ENCODE measurements around the gene EIF3A.

DNA sequence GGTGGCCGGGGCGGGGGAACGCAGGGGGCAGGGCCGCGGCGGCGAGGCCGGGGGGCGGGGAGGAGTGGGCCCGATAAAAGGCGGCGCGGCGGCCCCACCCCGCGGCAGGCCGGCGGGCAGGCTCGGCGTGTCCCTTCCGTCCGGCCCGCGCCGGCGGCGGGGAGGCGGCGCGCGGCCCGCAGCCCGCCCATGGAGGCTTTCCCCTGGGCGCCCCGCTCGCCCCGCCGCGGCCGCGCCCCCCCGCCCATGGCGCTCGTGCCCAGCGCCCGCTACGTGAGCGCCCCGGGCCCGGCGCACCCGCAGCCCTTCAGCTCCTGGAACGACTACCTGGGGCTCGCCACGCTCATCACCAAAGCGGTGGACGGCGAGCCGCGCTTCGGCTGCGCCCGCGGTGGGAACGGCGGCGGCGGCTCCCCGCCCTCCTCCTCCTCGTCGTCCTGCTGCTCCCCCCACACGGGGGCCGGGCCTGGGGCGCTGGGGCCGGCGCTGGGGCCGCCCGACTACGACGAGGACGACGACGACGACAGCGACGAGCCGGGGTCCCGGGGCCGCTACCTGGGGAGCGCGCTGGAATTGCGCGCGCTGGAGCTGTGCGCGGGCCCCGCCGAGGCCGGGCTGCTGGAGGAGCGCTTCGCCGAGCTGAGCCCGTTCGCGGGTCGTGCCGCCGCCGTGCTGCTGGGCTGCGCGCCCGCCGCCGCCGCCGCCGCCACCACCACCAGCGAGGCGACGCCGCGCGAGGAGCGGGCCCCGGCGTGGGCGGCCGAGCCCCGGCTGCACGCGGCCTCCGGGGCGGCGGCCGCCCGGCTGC lies 50.8 kb downstream of the EIF3A start, which contains the start of gene NANOS1:
- TF ChIP-seq, protein P1, sequence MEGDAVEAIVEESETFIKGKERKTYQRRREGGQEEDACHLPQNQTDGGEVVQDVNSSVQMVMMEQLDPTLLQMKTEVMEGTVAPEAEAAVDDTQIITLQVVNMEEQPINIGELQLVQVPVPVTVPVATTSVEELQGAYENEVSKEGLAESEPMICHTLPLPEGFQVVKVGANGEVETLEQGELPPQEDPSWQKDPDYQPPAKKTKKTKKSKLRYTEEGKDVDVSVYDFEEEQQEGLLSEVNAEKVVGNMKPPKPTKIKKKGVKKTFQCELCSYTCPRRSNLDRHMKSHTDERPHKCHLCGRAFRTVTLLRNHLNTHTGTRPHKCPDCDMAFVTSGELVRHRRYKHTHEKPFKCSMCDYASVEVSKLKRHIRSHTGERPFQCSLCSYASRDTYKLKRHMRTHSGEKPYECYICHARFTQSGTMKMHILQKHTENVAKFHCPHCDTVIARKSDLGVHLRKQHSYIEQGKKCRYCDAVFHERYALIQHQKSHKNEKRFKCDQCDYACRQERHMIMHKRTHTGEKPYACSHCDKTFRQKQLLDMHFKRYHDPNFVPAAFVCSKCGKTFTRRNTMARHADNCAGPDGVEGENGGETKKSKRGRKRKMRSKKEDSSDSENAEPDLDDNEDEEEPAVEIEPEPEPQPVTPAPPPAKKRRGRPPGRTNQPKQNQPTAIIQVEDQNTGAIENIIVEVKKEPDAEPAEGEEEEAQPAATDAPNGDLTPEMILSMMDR (IDR thresholded peaks at IDR 0.05; ENCODE audit: low read length) = no peak
- no peak for TF ChIP-seq EZH2 (IDR thresholded peaks at IDR 0.05; ENCODE audit: borderline replicate concordance, low read length)
